Measurements from ENCODE around the gene TNFRSF12A.
A peak's percentile ranks its signal among the peaks of the same experiment; 100 is the strongest.

The TNFRSF12A gene

DNA sequence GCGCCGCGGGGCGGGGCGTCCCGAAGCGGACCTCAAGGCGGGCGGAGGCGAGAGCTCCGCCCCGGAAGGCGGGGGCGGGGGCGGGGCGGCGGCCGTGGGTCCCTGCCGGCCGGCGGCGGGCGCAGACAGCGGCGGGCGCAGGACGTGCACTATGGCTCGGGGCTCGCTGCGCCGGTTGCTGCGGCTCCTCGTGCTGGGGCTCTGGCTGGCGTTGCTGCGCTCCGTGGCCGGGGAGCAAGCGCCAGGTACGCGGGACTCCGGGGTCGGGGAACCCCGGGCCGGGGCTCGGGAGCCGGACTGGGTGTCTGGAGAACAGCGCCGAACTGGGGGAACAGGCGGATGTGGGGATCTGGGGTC, at the start of gene TNFRSF12A:
Gene TNFRSF12A, plus strand, starts transcription at position 122 of the 357 bp plus-strand sequence. Its CDS starts 30 bp downstream, at position 152.
- DNase-seq = peak in 1 of 2 donors; percentile 33

DNA sequence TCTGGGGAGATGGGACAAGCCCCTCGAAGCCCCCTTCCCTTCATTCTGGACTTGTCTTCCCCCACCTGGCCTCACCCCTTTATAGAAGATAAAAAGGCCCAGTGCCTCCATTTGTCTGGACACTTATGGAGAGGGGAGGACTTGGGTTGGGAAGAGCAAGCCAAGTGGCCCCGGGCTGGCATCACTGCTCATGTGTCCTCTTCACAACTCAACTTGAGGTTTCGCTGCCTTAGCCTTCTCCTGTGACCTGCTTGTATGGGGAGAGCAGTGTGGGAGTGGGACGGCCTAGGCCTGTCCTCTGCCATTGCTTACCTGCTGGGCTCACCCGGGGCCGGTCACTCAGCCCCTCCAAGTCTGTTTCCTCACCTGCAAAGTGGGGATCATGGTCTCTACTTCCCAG, 49.6 kb upstream of the TNFRSF12A start:
- DNase-seq = no peak

DNA sequence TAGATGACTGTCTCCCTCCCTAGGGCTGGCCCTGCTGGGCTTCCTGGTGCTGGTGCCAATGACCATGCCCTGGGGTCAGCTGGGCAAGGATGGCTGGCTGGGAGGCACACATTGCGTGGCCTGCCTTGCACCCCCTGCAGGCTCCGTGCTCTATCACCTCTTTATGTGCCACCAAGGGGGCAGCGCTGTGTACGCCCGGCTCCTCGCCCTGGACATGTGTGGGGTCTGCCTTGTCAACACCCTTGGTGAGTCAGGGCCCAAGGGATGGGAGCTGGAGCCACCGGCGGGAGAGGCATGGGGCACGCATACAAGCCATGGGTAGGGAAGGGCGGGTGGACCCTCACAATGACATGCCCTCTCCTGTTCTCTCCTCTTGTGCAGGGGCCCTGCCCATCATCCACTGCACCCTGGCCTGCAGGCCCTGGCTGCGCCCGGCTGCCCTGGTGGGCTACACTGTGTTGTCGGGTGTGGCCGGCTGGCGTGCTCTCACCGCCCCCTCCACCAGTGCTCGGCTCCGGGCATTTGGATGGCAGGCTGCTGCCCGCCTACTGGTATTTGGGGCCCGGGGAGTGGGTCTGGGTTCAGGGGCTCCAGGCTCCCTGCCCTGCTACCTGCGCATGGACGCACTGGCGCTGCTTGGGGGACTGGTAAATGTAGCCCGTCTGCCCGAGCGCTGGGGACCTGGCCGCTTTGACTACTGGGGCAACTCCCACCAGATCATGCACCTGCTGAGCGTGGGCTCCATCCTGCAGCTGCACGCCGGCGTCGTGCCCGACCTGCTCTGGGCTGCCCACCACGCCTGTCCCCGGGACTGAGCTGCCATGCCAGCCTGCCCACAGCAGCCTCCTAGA, 48.8 kb upstream of the TNFRSF12A start:
- DNase-seq = no peak

- DNase-seq = peak in 1 of 2 donors; percentile 20
Observed at GRCh38 chr16:2971985-2972784, 48.0 kb upstream of the TNFRSF12A start.

DNA sequence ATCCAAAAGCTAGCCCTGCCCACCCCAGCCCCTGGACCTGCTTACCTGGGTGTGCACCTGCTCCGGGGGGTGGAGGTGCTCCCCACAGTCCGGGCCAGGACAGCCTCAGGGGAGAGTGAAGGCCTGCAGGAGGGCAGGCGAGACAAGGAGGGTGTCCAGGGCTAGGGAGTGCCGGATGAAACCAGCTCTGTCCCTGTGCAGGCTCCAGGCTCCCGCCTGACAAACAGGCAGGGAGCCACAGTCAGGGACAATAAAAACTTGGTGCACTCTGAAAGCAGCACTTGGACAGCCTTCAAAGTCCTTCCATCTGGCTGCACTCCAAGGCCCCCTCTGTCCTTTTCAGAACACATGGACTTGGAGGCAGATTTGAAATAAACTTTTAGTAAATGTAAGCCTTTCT, 47.1 kb upstream of the TNFRSF12A start:
- peak; percentile 18 to 20 for DNase-seq

DNA sequence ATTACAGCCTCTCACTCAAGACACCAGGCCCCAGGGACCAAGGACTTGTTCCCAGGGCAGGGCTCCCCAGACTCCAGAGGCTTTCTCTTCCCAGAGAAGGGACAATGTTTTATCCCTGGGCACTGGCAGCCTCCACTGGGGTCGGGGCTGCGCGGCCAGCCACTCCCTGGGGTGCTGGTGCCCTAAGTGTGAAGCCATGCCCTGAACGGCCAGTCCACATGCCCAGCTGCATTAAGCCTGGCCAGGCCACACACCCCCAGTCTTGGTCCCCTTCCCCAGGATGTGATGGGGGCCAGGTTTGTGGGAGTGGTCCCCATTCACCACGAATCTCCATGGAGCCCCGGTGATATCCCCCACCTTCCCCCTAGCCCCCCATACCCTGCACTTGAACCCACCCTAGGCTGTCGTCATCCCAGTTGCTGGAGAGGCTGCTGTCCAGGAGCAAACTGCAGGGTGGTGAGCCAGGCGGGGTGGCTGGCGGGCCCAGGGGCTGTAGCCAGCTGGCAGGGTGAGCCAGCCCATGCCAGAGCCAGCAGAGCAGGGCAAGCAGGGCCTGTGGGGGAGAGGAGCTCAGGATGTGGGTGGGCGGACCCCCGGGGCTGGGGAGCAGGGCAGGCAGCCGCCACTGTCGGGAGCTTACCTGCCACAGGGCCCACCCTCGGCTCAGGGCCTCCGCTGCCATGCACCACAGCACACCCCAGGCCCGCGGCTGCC, 46.4 kb upstream of the TNFRSF12A start:
- DNase-seq = peak in 1 of 2 donors; percentile 18

DNA sequence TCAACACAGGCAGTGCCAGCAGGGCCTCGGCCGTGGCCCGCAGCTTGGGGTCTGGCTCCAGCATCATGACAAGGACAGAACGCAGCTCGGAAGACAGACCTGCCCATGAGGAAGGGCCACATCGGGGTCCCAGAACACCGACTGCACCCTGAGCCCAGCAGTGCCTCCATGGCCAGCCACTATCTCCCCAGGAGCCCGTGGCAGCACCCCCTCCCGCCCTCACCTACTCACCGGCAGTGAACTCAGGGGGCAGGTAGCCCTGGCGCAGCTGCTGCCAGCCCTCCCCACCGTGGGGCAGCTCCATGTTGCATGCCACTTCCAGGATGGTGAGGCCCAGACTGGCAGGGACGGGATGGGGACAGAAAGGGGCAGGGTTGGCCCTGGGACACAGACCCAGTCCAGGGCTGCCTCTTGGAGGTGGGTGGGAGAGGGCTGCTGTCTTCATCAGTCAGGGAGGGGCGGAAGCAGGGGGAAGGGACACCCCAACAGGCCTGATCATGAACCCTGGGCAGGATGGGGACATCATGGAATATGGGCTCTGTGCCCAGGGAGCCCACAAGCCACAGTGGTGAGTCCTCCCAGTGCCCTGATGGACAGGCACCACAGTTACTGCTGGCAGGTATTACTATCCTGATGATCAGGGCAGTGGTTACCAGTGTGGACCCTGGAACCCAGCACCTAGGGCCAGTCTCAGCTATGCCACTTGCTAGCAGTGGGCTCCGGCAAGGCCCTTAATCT, 45.7 kb upstream of the TNFRSF12A start:
- no peak for DNase-seq

DNA sequence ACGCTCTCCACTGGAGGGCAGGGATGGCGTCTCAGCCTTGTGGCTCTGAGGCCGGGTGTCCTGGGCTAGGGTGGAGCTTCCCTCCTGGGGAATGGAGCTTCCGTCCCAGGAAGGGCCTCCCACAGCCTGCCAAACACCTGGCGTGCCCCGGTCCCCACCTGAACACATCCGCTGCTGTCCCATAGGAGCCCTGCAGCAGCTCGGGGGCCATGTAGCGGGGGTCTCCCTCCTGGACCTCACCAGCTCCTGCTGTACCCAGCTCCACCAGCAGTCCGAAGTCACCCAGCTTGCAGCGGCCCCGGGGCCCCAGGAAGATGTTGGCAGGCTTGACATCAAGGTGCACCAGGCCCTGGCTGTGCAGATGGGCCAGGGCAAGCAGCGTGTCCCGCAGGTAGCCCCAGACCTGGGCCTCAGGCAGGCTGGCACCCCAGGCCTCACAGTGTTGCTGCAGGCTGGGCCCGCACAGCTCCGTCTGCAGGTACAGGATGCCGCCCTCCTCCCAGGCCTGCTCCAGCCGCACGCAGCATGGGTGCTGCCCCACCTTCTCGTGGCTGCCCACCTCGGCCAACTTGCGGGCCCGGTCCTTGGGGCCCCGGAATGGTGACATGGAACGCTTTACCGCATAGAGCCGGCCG, 44.9 kb upstream of the TNFRSF12A start:
- DNase-seq = no peak

GRCh38 chr16:2976201-2976600, 44.0 kb upstream of the TNFRSF12A start:
- peak in 1 of 2 donors; percentile 24 for DNase-seq

- DNase-seq = no peak
Observed at GRCh38 chr16:2976673-2977072, 43.5 kb upstream of the TNFRSF12A start.

DNA sequence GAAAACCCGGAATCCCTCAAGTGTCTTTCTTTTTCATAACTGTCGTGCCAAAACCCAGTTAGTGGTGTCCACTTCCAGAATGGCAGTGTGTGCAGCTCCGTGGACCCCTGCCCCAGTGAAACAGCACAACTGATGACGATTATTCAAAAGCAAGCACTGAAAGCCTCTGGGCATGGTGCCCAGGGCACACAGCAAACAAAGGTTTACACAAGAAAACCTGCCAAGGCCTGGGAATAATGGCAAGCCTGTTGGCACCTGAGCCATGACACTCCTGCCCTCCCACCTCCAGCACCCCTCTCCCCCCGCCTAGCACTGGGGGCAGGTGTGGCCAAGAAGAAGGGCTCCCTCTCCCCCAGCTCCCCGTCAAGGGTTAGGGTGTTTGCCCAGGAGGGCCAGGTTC, 42.7 kb upstream of the TNFRSF12A start:
- peak in 1 of 2 donors; percentile 14 for DNase-seq

- DNase-seq = no peak
Observed at GRCh38 chr16:2979669-2980226, 40.4 kb upstream of the TNFRSF12A start.

GRCh38 chr16:2980227-2981176, 39.7 kb upstream of the TNFRSF12A start, which contains the start of gene PKMYT1:
TSS of gene PKMYT1 (minus strand) at chr16:2980446. CDS start at chr16:2979657, 789 bp downstream.
- peak; percentile 72 to 86 for DNase-seq

- no peak for DNase-seq
Observed at GRCh38 chr16:2981177-2981898, 38.8 kb upstream of the TNFRSF12A start.

- no peak for DNase-seq
Observed at GRCh38 chr16:2981899-2982250, 38.3 kb upstream of the TNFRSF12A start.

- DNase-seq = no peak
Observed at GRCh38 chr16:2982402-2982801, 37.8 kb upstream of the TNFRSF12A start.

GRCh38 chr16:2983706-2984136, 36.4 kb upstream of the TNFRSF12A start:
- DNase-seq = peak; percentile 49 to 67

DNA sequence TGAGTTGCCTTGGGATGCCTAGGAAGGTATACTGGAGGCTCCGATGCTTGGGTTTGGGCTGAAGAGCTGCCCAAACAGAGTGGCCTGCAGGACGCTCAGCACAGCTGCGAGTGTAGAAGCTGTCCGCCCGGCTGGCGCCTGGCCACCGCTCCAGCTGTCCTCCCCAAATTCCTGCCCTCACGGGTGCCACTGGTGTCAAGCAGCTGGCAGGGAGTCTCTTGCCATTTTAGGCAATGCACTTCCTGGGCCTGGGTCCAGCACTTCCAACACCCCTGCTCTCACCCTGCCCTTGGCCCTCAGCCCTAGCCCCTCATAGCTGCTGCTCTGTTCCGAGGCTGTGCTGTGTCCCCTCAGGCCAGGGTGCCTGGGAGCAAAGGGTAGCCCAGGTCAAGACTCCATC, 34.7 kb upstream of the TNFRSF12A start:
- DNase-seq = no peak

GRCh38 chr16:2985893-2986355, 34.2 kb upstream of the TNFRSF12A start:
- no peak for DNase-seq
